Muscle of arm (tissue), 12 donors: ENCODE measurements around the gene C9orf78. TPM values are rescaled to one million over a fixed set of nuclear protein-coding genes. Genes with fewer than 3 reads are reported as not detected.
A peak's percentile ranks its signal among the peaks of the same experiment; 100 is the strongest.

Experiments
- DNase-seq: peaks from one replicate; pipeline ENCODE4 v3.0.0-alpha.2; 2013
- polyA plus RNA-seq, 12 donors: library from polyadenylated mRNA; unstranded; fragments of 120-200 nt; gene quantifications; one replicate each; pipeline ENCODE4 v1.2.1, GENCODE V29; 2013; ENCODE audit not compliant: insufficient read length in 12 of 12

C9orf78 gene
- polyA plus RNA-seq, 12 donors, result 41.1 to 1,914 (median 51.9) TPM

DNA sequence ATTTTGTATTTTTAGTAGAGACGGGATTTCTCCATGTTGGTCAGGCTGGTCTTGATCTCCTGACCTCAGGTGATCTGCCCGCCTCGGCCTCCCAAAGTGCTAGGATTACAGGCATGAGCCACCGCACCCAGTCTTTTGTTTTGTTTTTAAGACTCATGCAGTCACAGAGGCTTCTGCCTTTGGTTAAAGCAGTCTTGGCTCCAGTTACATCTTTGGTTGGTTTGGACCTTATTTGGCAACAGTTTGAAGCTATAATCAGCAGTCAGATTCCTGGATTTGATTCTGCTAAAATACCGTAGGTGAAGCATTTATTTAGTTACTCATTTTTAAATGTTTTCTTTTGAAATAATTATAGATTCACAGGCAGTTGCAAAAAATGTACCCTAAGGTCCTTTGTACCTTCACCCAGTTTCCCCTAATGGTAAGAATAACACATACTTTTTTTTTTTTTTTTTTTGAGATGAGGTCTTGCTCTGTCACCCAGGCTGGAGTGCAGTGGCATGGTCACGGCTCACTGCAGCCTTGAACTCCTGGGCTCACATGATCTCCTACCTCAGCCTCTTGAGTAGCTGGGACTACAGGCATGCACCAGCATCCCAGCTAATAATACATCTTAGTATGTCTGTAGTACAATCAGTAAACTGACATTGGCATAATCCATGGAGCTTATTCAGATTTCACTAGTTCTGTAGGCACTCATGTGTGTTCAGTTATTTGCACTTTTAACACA is 15.9 kb upstream of the C9orf78 start:
- no peak for DNase-seq

- DNase-seq, result no peak
Observed at GRCh38 chr9:129849901-129850300, 14.8 kb upstream of the C9orf78 start.

DNA sequence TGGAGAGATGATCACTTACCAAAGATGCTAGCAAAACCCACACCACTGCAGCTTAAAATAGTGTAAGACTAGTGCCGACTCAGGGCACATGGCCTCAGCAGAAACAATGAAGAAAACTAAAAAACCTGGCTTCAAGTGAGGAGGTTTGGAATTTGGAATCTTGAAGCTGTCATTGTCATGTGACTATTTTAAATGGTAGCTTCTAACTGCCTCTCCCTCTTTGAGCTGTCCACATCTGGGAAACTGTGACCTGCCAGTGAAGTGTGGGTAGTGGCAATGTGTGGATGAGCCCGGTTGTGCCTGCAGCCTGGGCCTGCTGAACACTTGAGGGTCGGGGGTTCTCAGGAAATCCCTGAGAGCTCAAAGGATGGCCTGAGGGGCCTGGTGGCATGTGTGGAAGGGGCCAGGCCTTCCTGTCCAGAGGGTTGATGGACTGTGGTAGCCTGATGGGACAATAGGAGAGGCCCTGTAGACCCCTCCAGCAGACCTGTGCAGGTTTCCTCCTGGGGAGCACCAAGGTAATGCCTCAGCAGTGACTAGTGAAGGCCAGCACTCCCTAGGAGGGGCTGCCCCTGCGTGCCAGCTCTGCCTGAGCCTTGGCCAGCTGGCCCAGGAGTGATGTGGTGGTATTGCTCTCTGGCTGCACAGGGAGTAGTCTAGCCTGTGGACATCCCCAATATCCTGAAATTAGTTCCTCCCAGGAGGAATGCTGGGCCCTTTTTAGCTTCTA is 13.8 kb upstream of the C9orf78 start:
- DNase-seq, result no peak

DNA sequence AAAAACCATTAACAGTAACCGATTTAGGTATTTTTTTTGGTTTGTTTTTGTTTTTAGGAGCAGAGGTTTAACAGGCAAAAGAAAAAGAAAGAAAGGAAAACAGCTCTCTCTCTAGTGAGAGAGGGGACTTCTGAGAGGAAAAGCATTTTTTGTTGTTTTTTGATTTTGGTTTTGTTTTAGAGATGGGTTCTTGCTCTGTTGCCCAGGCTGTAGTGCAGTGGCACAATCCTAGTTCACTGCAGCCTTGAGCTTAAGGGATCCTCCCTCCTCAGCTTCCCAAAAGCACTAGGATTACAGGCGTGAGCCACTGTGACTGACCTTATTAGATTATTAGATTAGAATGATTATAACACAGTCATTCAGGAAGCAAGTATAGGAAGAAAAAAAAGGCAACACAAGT is 10.3 kb upstream of the C9orf78 start:
- no peak for DNase-seq

- no peak for DNase-seq
Observed at GRCh38 chr9:129841071-129841470, 6.0 kb upstream of the C9orf78 start.

- no peak for DNase-seq
Observed at GRCh38 chr9:129840034-129840433, 5.0 kb upstream of the C9orf78 start.

GRCh38 chr9:129839324-129840023 is 4.4 kb upstream of the C9orf78 start:
- DNase-seq, result no peak

DNA sequence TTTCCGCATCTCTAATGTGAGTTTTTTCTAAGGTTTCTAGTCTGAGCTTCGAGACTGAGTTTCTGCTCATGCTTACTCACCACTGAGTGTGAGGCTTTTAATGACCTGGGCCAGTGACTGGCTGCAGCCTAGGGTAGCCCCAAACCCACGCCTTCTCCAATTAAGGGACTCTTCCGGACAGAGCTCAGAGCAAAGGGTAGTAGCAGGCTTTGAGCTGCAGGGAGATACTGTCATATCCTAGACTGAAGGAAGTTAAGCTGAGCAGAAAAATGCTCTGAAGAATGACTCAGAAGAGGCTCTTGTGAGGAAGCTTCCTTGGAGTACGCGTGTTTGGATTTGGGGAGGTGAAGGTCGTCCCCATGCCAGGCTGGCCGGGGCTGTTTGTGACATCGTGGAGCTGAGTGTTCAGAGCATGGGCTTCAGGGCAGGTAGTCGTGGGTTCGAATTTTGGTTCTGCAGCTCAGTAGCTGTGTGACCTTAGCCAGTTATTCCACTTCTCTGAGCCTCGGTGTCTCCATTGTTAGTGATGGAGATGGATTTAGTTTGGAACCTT is 3.7 kb upstream of the C9orf78 start:
- no peak for DNase-seq

DNA sequence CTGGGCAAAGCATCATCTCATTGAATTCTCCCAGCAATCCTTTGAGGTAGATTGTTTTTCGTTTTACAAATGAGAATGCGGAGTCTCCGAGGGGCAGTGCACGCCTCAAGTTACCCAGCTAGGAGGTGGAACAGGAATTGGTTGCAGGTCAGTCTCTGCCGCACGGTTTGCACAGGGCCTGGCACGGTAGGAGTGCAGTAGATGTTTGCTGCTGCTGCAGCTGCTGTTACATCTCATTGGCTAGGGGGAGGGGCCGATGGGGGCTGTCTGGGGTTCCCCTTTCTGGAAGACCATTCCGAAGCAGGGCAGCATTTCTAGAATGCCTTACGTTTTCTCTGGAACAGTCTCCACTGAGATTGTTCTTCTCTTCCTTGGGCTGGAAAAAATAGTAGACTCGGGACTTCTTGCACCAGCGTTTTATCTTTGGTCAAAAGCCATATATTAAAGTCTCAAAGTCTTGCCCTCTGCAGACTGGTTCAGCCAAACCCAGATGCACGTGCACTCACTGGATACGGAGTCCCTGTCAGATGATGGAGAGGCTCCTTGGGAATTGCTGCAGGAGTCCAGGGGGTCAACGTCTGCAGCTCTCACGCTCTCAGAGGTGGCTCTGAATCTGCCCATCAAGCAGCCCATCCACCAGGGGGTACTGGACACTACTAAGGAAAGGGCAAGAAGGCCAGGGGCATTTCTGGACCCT is 1.4 kb upstream of the C9orf78 start:
- no peak for DNase-seq

GRCh38 chr9:129835860-129836223 is 767 bp upstream of the C9orf78 start:
- DNase-seq, result no peak

DNA sequence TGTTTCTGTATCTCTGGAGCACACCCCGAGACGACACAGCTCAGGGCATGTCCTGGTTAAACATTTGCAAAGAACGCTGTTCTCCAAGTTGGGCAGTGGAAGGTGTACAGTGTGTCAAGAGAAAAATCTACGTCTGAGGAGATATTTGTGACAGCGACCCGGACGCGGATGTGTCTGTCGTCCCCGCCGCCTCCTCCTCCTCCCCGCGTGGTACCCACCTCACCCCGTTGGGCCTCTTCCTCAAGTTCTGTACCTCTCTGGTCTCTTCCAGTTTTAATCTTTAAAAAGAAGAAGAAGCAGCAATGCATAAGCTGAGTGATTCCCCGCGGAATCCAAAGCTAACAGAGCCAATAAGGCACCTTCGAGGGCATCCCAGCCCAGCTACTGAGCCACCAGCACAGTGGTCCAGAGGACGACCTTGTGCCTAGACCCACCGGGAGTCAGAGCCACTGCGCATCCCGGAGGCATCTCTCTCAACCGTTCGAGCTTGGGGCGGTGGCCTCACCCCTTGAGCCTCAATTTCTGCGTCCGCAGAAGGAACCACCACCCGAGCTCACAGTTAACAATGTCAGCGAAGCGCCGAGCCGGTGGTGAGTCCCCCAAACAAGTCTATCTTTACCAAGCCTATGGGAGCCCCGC is 467 bp downstream of the C9orf78 start:
- no peak for DNase-seq

DNA sequence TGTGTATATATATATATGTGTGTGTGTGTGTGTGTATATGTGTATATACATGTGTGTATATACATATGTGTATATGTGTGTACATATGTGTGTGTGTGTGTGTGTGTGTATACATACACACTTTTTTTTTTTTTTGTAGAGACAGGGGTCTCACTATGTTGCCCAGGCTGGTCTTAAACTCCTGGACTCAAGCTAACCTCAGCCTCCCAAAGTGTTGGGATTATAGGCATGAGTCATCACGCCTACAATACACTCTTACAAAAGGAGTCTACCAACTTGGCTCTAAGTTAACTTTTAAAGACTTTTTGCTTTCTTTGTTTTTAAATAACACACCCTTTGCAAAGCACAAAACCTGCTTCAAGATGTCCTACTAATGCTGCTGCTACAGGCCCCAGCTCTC is 2.1 kb downstream of the C9orf78 start:
- DNase-seq, result no peak

- no peak for DNase-seq
Observed at GRCh38 chr9:129828969-129829368, 6.1 kb downstream of the C9orf78 start.

DNA sequence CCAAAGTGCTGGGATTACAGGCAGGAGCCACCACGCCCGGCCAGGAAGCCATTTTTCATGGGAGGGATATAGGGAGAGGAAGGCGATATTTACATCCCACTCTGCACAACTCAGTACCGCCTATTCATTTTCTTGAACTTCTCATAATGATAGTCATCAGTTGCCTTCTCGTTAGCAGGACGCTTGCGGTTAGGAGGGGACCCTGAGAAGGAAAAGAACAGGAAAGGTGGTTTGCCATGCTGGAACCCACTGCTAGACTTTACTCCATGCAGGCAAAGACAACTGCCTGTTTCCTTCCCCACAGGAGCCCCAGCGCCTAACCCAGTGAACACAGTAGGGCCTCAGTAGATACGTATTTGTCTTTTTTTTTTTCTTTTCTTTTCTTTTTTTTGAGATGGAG is 7.0 kb downstream of the C9orf78 start:
- no peak for DNase-seq

- no peak for DNase-seq
Observed at GRCh38 chr9:129826759-129827158, 8.3 kb downstream of the C9orf78 start.

DNA sequence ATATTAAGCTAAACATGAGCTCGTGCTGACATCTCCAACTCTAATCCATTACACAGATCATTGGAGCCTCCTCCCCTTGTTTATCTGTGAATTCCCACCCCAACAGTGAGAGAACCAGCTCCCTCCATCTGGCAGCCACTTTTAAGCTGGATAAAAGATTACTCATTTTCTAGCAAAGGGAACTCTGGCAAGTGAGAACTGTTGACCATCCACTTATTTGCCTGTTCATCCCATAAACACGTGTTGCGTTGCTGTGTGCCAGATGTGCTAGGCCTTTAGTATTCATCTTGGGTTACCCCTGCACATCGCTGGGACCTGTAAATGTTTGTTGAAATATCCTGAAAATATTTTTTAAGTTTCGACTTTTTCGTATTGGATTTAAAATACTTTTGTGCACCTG is 8.7 kb downstream of the C9orf78 start:
- no peak for DNase-seq

- DNase-seq, result peak; percentile 93
Observed at GRCh38 chr9:129823935-129824601, 11.0 kb downstream of the C9orf78 start, which contains the start of gene TOR1A. TOR1A (minus strand) TSS chr9:129824136; CDS start chr9:129824085, 51 bp downstream.

DNA sequence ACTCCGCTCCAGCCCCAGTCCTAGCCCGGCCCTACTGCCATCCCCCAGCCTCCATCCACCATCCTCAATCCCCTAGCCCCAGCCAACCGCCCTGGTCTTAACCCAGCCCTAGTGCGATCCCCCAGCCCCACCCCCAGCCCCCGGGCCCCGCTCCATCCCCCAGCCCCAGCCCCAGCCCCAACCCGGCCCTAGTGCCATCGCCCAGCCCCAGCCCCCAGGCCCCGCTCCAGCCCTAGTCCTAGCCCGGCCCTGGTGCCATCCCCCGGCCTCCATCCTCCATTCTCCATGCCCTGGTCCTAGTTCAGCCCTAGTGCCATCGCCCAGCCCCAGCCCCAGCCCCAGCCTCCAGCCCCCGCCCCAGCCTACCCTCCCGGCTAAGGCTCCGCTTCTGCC is 11.5 kb downstream of the C9orf78 start:
- no peak for DNase-seq

DNA sequence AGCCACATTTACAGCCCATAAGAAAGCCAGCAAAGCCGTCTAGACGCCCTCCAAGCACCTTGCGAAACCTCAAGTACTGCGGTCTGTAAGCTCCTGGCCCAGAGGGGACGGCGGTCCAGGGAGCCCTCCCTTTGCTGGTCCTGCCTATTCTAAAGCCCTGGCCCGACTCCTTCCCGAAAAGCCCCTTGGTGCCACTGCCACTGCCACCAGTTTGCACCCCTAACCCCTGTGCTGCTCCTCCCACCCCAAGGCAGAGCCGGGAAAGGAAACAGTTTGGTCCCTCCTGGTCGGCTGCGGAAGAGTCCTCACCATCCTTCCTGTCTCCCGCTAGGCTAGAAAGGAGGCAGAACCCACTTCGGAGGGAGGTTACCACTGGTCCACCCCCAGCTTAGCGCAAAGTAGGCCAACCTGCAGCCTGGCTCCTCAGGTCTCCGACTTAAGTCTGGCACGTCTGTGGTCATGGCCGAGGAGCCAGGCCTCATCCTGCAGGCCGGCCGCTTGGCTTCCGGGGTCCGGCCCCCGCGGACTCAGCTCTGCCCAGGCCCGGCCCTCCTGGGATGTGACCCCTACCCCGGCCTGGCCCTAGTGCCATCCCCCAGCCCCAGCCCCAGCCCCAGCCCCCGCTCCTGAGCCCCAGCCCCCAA is 12.1 kb downstream of the C9orf78 start:
- DNase-seq, result no peak
